Posterior cingulate gyrus (tissue), 11 donors: ENCODE measurements around the gene PLPP2.

Experiments
- DNase-seq, 10 donors: peaks; one replicate each; pipeline versions ENCODE4 v3.0.0 to v3.0.0-alpha.2; 2020 to 2021; ENCODE audit warnings: mixed read lengths in 3 of 10
- intact Hi-C: fragments of 100-400 bp; cut with DNase I; formaldehyde crosslinking; loops from one replicate; pipeline ENCODE4 v1.15.1; 2023

PLPP2 gene

DNA sequence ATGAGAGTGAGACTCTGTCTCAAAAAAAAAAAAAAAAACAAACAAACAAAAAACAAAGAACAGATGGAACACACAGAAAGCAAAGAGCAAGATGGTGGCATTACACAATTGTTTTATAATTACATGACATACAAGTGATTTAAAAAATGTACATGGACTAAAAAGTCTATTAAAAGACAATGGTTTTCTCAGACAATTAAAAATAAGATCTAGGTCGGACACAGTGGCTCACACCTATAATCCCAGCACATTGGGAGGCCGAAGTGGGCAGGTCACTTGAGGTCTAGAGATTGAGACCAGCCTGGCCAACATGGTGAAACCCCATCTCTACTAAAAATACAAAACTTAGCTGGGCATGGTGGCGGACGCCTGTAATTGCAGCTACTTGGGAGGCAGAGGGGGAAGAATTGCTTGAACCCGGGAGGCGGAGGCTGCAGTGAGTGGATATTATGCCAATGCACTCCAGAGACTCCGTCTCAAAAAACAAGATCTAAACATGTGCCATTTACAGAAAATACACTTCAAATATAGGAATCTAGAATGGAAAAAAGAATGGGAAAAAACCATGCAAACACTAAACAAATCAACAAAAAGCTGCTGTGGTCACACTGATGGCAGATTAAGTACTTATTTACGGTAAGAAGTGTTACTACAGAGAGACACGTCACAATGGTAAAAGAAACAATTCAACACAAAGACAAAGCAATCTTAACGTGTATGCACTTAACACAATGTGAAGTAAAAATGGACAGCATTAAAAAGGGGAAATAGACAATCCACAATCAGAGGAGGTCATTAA, 26.7 kb upstream of the PLPP2 start:
- DNase-seq, result no peak
- intact Hi-C loops, result no loop called here

DNA sequence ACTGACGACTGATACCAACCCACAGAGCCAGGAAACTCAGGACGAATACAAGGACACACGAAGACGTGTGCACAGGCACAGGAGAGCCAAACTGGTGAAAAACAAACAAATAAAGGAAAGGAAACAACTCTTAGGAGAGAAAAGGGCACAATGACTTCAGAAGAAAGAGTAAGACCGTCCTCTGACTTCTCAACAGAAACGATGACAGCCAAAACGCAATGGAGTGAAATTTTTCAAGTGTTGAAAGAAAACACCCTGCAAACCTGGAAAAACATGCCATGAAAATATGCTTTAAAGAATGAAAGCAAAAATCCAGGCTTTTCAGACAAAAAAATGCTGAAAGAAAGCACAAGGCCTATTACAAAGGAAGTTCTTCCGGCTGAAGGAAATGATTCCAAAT, 24.6 kb upstream of the PLPP2 start:
- intact Hi-C loops, result no loop called here
- no peak for DNase-seq

DNA sequence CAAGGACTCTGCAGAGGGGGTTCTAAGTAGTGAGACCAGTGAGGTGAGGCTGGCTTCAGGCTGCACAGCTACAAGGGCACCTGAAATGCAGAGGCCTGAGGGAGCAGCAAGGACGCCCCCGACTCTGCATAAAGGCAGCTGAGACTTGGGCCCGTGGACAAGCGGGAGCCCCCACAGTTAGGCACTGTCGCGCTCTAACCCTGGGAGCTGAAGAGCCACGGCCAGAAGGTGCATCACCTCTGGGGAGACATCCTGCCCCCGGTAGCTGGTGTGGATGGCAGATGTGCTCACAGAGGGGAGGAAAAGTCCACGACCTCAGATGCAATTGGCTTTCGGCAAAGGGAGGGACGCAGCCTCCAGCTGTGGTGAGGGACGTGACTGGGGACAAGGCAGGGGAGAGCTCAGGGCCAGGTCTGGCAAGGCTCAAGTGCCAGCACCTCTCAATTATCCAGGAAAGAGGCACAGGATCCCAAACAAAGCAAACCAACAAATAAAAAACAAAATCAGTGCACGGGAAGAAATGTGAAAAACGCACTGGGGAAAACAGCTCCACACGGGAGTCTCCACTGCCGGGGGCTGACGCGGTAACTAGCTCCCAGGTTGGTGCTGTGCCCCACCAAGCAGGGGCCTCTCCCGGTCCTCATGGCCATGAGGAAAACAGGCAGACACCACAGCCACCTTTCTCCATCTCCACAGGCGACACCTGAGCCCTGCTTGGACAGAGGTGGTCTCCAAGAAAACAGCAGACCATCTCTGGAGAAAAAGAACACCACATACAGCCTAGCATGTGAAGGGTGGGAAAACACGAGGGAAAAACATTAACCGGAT, 23.0 kb upstream of the PLPP2 start:
- DNase-seq, result no peak

DNA sequence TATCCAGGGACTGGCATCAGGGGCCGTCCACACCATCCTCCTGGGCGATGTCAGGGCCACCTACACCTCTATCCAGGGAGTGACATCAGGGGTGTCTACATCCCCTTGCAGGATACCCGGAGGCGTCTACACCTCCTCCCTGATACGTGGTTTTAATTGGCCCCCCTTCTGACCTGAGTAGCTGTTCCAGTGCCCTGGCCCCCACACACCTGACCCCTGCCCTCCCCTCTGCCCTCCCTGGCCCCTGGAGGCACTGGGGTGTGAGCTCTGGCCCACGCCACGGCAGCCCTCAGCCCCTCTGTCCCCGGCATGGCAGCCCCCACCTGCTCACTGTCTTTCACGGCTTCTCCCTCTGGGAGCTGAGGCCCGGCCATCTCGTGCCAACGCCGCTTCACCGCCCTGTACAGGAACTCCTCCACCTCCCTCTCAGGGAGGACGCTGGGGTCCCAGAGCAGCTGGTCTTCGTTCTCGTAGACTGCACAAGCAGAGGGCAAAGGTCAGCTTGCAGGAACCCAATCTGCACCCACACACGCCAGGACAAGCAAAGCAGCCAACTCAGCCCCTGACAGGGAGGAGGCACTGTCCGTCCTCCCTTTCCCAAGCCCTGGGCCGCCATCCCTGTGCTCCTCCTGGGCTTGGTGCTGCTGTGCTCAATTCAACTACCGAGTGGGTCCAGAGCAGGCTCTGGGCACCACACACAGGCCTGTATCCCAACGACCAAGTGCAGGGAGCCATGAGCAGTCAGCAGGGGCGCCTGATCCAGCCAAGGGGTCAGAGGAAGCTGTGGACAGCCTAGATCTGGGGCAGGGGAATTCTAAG, 22.2 kb upstream of the PLPP2 start:
- no peak for DNase-seq
- intact Hi-C loops, result no loop called here

More for the DNA sequence above, 23.0 kb upstream of the PLPP2 start:
- intact Hi-C loops, result no loop called here

DNA sequence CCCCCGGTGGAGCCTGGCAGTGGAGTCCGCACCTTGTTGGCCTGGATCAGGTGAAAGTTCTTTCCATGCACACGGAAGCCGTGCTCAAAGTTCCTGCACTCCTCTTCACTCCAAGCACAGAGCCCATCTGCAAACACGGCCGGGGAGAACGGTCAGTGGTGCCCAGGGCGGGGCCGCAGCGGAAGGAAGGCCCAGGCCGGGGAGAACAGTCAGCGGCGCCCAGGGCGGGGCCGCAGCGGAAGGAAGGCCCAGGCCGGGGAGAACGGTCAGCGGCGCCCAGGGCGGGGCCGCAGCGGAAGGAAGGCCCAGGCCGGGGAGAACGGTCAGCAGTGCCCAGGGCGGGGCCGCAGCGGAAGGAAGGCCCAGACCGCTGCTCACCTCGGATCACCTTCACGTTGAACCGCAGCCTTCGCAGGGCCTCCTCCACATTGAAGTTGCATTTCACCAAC, 20.6 kb upstream of the PLPP2 start:
- DNase-seq, result no peak
- intact Hi-C loops, result no loop called here

DNA sequence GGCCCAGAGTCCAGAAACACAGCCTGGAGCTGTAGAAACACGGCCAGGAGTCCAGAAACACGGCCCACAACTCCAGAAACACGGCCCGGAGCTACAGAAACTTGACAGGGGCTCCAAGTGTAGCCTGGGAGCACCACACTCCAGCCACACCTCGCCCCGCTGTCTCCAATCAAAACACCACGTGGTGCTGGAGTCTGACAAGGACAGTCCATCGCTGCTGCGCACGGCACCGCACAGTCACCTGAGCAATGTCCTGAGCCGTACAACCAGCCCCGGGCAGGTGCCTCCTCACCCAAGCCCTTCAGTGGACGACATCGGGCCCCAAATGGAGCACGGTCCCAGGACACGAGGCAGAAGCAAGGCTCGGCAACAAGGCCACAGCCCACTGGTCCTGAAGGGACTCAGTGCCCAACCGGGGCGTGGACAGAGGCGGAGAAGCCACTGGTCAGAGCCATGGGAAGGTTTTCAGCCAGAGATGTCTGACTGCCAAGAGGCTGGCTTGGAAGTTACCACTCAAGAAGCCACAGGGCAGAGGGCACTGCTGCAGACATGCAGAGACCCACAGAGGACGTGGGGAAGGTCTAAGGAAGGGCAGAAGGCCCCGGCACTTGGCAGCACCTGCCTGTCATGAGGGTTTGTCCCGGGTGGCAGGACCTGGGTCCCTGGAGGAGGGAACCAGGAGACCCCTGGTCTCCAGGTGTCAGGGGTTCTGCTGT, 19.7 kb upstream of the PLPP2 start:
- DNase-seq, result no peak
- intact Hi-C loops, result no loop called here

DNA sequence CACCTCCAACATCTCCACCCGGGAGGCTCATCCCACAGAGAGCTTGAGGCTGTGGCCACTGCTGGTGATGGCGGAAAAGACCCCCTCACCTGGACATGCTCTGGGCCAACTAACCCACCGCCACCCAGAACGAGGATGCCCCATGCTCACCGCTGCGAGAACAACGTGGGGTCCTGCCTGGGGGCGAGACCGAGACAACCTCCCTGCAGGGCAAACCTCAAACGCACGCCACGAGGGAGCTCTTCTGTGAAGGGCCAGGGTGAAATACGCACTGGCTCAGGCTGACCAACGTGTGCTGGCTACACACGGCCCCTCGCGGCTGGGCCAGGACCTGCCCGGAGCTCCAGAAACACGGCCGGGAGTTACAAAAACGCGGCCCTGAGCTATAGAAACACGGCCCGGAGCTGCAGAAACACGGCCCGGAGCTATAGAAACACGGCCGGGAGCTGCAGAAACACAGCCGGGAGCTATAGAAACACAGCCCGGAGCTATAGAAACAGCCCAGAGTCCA, 19.0 kb upstream of the PLPP2 start:
- peak in 1 of 10 donors; percentile 67 for DNase-seq
- intact Hi-C loops, result no loop called here

DNA sequence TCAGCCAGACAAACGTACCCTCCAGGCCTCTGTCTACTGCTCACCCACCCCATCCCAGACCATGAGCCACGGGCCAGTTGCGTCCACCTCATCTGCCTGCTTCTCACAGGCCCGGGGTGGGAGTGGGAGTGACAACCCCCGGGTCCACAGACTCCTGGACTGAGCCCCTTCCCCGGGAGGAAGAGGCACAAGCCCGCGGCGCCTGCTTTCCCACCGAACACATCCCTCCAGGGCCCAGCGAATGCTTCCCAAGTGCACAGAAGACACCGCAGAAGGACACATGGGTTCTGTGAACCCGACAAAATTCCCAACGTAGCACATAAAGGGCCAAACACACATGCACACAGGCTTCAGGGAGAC, 18.0 kb upstream of the PLPP2 start:
- DNase-seq, result peak in 1 of 10 donors; percentile 34
- intact Hi-C loops, result no loop called here

DNA sequence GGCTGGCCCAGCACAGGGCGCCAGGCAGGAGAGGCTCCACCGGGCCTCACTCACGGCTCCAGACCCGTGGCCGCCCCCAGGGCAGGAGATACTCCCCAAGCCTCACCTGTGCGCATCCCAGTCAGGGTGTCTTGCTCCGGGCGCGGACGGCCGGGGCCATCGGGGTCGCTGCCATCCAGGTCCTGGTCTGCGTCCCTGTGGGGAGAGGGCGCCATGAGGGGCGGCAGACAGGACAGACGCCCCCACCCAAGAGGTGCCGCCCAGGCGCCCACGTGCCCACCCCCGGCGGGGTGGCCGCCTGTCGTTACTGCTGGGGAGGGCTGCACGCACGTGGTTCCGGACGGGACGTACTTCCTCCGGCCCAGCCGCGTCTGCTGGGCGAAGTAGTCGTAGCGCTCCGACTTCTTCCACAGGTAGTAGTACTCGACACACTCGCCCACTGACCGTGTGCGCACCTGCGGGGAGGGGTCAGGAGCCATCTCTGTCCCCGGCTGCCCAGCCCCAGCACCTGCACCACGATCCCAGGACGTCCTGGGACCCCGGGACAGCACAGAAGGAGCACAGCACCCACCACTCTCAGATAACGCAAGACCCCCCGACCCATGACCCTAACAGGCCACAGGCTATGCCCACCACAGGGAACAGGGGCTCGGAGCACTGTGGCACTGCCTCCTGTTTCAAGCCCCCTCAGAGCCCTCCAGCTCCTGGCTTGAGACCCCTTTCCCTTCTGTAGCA, 17.4 kb upstream of the PLPP2 start:
- intact Hi-C loops, result no loop called here
- DNase-seq, result peak in 2 of 10 donors; percentile 66 to 79

DNA sequence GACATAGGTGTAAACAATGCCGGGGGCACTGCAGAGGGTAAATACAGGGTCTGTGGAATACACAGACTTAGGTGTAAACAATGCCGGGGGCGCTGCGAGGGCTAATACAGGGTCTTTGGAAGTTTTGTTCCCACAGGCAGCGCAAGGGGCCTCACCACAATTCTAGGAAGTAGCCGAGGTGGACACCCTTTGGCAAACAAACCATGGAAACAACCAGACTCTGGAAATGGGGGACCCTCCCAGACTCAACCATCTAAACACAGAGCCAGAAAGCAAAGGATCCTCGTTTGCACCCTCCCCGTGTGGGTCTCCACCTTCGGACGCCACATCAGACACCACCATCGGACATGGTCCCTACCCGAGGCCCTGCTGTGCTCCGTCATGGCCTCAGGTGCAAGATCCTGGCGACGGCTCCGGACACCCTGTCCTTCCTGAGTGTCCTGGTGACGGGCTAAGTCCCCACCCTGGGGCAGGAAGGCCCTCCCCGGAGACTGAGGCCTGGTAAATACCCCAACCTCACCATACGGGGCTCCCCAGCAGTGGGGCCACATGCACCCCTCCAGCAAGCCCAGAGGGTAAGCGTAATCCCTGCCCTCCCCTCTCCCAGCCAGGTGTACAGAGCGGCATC, 16.7 kb upstream of the PLPP2 start:
- intact Hi-C loops, result no loop called here
- DNase-seq, result peak in 1 of 10 donors; percentile 63

DNA sequence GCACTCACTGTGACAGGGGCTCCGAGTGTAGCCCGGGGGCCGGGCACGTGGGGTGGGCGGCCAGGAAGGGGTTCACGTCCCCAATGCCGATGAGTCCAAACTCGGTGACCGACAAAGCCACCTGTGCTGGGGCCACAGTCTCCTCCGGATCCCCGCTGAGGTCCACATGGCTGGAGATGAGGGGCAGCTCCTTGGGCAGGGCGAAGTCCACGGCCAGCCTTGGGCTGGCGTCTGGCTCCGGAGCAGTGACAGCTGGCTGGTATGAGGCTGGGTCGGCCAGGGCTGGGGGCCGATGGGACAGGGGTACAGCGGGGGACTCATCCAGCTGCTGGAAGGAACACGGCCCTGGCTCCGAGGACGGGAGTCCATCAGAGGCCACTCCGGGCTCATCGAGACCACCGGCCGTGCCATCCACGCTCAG, 15.9 kb upstream of the PLPP2 start:
- DNase-seq, result peak in 1 of 10 donors; percentile 82
- intact Hi-C loops, result no loop called here

DNA sequence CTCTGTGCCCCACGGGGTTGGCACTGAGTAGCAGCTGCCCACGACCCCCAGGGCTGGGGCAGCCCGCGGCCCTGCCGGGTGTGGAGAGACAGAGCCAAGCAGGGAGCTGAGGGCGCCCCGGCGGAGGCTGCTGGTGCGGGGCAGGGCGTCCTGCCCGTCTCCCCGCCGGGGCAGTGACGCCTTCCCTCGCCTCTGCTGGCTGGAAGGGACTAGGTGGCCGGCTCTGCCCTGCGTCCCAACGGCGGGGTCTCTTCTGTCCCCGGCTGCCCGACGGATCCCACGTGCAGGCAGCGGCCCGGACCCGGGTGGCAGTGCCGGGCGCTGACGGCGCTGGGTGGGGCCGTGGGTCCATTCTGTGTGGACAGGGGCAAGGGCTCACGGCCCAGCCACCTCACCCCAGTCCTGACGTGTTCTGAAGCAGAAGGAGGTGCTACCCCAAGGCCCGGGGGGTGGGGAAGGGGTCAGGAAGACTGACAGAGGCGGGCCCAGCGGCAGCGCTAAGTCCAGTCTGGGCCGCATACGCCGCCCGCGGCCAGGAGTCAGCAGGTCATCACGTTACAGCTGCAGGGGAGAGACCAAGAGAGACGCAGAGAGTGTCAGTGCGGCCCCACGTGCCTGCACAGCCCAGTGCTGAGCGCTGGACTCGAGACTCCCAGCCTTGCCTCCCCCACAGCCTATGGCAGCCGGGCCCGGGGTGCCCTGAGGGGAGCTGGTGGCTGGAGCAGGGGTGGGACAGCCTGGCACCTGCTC, 15.1 kb upstream of the PLPP2 start:
- intact Hi-C loops, result no loop called here

DNA sequence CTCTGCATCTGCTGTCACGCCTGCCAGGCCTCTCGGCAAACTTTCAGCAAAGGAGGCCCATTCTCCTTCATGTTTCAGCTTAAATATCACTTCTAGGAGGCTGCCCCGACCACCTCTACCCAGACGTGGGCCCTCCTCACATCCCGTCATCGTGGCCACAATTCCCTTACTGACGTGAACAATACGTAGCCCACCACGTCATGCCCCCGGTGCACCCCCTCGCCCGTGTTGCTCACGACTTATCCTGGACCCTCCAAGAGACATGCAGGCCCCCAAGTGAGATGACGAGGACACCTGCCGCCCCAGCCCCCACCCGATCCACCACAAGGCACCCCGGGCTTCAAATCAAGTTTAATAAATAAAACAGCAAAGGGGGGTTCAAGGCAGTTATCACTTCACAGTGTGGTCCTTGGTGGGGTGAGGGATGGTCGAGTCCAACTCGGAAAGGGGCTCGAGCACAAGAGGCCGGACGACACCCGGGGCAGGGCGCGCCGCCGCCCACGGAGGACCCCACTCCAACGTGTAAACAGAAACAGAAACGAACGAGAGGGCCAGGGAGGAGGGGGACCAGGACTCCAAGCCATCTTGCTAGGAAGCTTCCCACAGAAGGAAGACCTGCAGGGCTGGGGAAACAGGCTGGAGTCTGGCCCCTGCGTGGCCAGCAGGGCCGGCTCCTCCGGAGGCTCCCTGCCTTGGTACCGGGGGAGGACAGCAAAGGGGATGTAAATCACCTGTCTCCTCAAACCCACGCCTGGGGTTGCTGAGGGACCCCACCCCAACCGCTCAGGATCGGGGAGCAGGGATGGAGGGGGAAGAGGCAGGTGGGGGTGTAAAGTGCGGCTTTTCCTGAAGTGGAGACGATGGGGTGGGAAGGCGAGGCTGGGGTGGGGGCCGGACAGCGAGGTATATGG, 14.3 kb upstream of the PLPP2 start:
- peak in 2 of 10 donors; percentile 77 to 83 for DNase-seq
- intact Hi-C loops, result no loop called here

More for the DNA sequence above, 15.1 kb upstream of the PLPP2 start:
- peak in 2 of 10 donors; percentile 66 to 79 for DNase-seq

DNA sequence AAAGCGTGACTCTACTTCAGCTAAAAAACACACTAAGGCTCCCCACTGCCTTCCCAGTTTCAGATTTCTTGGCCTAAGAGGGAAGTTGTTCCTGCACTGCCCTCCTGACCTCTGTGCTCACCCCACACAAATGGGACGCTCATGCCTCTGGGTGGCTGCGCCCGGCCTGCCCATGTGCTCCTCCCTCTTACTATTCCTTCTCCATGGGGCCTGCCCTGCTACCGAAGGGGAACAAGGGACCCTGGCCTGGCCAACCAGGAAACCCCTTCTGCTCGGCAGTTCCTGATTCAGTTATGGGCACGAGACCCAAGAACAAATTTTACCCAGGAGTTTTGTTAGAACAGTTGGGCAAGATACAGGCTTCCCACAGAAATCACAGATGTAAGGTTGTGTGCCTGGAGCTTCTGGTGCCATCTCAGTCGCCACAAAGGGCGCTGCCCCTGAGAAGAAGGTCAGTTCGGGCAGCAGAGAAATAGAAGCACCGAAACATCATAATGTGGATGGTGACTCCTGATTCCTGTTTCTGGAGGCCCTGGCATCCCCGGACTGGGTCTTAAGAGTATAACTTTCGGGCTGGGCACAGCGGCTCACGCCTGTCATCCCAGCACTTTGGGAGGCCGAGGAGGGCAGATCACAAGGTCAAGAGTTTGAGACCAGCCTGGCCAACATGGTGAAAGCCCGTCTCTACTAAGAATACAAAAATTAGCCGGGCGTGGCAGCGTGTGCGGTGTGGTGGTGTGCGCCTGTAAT, 5.4 kb upstream of the PLPP2 start:
- intact Hi-C loops, result loop anchor here (10.0 kb wide), 1 partner anchor 48 kb away; the partner anchor contains the start of gene MIER2
- DNase-seq, result peak in 2 of 10 donors; percentile 72 to 80

DNA sequence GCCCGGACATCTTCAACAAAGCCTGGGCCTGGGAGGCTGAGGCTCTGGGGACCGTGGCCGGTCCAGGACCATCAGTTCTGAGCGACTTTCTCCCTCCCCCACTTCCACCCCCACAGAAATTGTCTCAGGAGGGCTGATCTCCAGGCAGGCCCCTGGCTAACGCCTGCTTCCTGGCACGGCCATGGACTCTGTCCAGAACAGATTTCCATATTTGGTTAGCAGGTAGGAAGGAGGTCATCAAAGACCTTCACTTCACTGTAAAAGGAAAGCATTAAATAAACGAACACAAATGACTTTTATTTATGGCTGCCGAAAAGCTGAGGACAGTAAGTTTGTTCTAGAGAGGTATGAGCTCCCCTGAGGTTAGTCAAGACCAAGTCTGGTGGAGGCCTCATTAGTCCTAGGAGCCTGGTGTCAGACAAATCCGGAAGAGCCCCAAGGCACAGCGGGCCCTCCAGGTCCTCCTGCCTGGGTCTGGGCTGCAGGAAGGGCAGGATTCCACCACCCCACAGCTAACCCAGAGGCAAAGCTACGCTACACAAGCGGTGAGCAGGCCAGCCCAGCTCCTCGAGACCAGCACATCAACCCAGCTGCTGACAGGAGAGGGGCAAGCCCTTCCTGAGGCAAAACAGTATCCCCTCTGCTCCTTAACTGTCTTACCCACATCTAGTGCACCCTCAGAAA, 4.6 kb upstream of the PLPP2 start:
- intact Hi-C loops, result loop anchor here (10.0 kb wide), 1 partner anchor 49 kb away; the partner anchor contains the start of gene MIER2
- peak in 1 of 10 donors; percentile 65 for DNase-seq
